GM21619 (cell line): ENCODE results near the gene CARMIL1.

ENCODE experiments used
- ATAC-seq: cut with Tn5 transposase; IDR thresholded peaks from one replicate; pipeline ENCODE4 v1.9.1; 2021; ENCODE audit not compliant: unreplicated experiment

CARMIL1 gene

GRCh38 chr6:25307805-25308494 is 28.8 kb downstream of the CARMIL1 start:
- no peak for ATAC-seq

DNA sequence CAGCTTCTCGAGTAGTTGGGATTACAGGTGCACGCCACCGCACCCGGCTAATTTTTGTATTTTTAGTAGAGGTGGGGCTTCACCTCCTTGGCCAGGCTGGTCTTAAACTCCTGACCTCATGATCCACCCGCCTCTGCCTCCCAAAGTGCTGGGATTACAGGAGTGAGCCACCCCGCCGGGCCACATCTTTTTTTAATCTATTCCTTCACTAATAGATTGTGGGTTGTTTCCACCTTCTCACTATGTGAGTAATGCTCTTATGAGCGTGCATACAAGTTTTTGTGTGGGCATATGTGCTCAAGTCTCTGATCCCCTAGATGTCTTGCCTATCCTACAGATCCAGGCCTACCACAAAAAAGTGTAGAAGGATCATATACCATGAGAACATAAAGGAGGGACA is 30.7 kb downstream of the CARMIL1 start:
- no peak for ATAC-seq

GRCh38 chr6:25311331-25311840 is 32.2 kb downstream of the CARMIL1 start:
- no peak for ATAC-seq

- ATAC-seq: no peak
Measured at GRCh38 chr6:25312034-25312620, 33.0 kb downstream of the CARMIL1 start.

- no peak for ATAC-seq
Measured at GRCh38 chr6:25312703-25313102, 33.5 kb downstream of the CARMIL1 start.

DNA sequence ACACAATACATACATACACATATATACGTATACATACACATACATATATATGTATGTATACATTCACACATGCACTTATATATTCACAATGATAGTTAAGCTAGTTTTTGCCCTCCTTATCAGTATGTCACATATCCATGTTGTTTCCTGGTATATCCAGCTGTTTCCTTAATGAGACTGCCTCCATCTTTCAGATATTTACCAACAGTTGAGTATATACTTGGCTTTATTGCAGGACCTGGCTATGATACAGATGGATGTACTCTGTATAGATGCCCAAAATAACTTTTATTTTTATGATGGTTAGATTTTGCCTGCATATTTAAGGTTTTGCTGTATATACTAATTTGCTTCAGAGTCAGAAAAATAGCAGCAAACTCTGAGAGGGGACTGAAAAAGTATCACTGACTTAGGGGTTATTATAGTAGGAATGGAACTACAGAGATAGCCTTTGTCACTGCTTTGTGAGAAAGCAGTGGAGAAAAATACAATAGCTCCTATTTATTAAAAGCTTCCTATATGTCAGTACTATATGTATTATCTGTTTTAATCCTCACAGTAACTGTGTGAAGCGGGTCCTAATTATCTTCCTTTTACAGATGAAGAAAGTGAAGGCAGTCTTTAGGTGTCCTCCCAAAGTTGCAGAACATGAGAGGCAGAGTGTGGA is 35.5 kb downstream of the CARMIL1 start:
- no peak for ATAC-seq

- ATAC-seq: no peak
Measured at GRCh38 chr6:25315194-25316177, 36.3 kb downstream of the CARMIL1 start.

DNA sequence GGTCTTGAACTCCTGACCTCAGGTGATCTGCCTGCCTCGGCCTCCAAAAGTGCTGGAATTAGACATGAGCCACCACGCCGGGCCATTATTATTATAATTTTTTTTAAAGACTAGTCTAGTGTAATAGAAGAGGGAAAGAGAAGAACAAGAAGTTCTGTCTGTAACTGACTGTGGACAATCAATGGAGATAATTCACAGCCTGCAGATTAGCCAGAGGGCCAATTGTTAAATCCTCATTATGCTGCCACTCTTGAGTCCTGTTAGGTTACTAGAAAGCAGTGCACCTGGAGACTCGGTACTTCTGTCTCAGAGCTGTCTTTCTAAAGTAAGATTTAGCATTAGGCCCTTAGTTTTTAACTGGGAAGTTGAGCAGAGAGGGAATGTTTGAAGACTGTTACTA is 37.5 kb downstream of the CARMIL1 start:
- ATAC-seq: no peak

DNA sequence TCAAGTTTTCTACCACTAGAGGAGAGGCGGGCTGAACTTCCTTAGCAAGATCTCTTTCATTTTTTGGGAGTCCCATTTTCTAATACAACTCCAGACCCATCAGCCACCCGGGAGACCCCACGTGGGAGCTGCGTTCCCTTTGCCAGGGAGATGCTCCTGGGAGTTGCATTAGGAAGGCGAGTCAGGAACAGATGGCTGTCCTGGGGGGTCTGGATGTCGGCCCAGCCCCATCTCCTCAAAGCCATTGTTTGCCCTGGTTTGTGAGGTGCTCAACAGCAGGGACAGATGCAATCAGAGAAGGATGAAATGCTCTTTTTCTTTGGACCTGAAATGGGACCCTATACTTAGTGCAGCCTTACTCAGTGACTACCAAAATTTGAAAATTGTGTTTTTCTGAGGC is 39.4 kb downstream of the CARMIL1 start:
- ATAC-seq: no peak

GRCh38 chr6:25320459-25320858 is 41.3 kb downstream of the CARMIL1 start:
- ATAC-seq: no peak

DNA sequence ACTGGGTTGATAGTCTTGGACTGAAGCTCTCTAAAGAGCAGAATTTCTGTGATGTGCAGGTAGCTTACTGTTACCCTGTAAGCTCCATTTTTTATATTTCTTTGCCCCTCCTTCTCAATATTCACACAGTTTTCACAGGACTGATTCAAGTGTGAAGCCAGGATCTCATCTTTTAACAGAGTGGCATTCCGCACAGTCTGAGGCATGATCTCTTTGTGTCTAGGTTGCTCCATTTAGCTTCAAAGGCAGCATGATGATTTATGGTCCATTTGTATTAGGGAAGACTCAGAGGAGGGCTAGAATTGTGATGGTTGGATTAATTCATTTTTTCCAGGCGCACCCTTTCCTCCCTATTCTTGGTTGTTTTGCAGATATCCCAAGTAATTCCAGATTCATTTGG is 43.5 kb downstream of the CARMIL1 start:
- no peak for ATAC-seq

GRCh38 chr6:25324066-25324762 is 45.0 kb downstream of the CARMIL1 start:
- no peak for ATAC-seq

- ATAC-seq: no peak
Measured at GRCh38 chr6:25326126-25326525, 47.0 kb downstream of the CARMIL1 start.

GRCh38 chr6:25326960-25327359 is 47.8 kb downstream of the CARMIL1 start:
- ATAC-seq: no peak

- no peak for ATAC-seq
Measured at GRCh38 chr6:25327432-25327831, 48.3 kb downstream of the CARMIL1 start.

- no peak for ATAC-seq
Measured at GRCh38 chr6:25329161-25329817, 50.1 kb downstream of the CARMIL1 start.

- ATAC-seq: no peak
Measured at GRCh38 chr6:25329982-25330381, 50.8 kb downstream of the CARMIL1 start.

DNA sequence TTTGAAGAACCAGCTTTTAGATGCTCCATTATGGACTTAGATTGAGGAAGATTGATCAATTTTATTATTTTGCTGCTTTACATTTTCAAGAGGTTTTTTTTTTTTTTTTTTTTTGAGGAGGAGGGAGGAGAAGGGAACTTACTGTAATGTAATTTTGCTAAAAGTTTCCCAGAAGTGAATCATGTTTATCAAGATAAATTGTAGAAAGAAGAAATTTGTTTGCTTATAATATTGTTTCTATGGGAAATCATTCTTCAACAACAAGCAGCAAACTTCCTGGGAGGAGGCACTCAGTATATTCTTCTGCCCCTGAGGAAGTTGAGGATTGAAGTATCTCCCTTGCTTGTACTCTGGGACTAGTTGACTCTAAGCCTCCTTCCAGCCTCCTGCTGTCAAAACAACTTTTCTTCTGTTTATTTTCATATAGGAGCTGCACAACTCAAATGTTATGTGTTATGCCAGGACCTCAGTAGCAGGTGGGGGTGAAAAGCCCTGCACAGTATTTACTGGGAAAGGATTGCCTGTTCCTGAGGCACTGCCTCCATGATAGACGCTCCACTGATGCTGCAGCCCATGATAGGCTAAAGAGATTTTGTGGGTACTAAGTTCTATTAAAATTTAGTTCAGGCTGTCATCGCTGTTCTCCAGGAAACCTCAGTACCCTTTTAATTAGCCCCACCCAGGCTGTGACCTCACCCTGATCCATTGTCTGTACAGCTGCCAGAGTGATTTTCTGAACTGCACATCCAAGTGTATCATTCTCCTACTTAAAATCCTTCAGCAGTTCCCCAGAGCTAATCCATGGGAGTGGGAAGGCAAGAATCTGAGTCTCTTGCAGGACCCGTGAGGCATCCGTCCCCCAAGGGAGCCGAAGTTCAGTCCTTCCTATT is 51.9 kb downstream of the CARMIL1 start:
- ATAC-seq: no peak

DNA sequence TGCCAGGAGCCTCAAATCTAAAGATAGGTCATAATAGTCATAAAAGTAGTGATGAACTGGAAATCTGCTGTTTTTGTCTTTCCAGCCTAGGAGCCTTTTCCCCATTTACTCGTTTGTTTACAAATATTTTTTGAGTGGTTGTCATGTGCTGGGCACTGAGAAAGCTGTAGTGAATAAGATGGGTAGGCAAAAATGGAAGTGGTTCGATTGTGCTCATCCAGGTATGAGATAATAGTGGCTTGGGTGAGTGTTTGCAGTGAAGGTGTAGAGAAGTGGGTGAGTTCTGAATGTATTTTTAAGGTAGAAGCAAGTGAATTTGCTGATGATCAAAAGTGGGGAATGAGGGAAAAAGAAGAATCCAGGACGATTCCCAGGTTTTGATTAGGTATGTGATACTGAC is 53.0 kb downstream of the CARMIL1 start:
- ATAC-seq: no peak
